GM19023 (cell line): ENCODE results near the gene ZNF813.
"Not testable (repeated sequence)": the region's sequence is repeated elsewhere in the genome, so short reads cannot be mapped to it uniquely, and the experiment has no call there.

Experiments
- ATAC-seq: cut with Tn5 transposase; IDR thresholded peaks from one replicate; pipeline ENCODE4 v1.9.1; 2021; ENCODE audit warnings: mild to moderate bottlenecking, moderate library complexity; ENCODE audit not compliant: unreplicated experiment

The ZNF813 gene

GRCh38 chr19:53475470-53475869 is 7.9 kb downstream of the ZNF813 start:
- not testable (repeated sequence) for ATAC-seq

- ATAC-seq, result not testable (repeated sequence)
Measured at GRCh38 chr19:53483751-53484150, 16.2 kb downstream of the ZNF813 start.

- ATAC-seq, result no peak
Measured at GRCh38 chr19:53485046-53486004, 17.8 kb downstream of the ZNF813 start.

- no peak for ATAC-seq
Measured at GRCh38 chr19:53492153-53492552, 24.6 kb downstream of the ZNF813 start.

GRCh38 chr19:53497311-53498023 is 29.9 kb downstream of the ZNF813 start:
- not testable (repeated sequence) for ATAC-seq

GRCh38 chr19:53498024-53498395 is 30.5 kb downstream of the ZNF813 start:
- ATAC-seq, result not testable (repeated sequence)

- not testable (repeated sequence) for ATAC-seq
Measured at GRCh38 chr19:53503151-53503550, 35.6 kb downstream of the ZNF813 start.

- ATAC-seq, result not testable (repeated sequence)
Measured at GRCh38 chr19:53503671-53504364, 36.3 kb downstream of the ZNF813 start.

- ATAC-seq, result not testable (repeated sequence)
Measured at GRCh38 chr19:53504365-53504703, 36.8 kb downstream of the ZNF813 start.

- no peak for ATAC-seq
Measured at GRCh38 chr19:53504885-53505284, 37.4 kb downstream of the ZNF813 start.

- no peak for ATAC-seq
Measured at GRCh38 chr19:53506728-53507127, 39.2 kb downstream of the ZNF813 start.

GRCh38 chr19:53507523-53508442 is 40.2 kb downstream of the ZNF813 start:
- no peak for ATAC-seq

GRCh38 chr19:53509443-53509842 is 41.9 kb downstream of the ZNF813 start:
- no peak for ATAC-seq

GRCh38 chr19:53509845-53510244 is 42.3 kb downstream of the ZNF813 start:
- no peak for ATAC-seq

- ATAC-seq, result no peak
Measured at GRCh38 chr19:53511357-53511756, 43.8 kb downstream of the ZNF813 start.

GRCh38 chr19:53511933-53512374 is 44.4 kb downstream of the ZNF813 start:
- ATAC-seq, result no peak

- ATAC-seq, result not testable (repeated sequence)
Measured at GRCh38 chr19:53515047-53515446, 47.5 kb downstream of the ZNF813 start.

- ATAC-seq, result no peak
Measured at GRCh38 chr19:53517114-53517741, 49.7 kb downstream of the ZNF813 start.

- ATAC-seq, result no peak
Measured at GRCh38 chr19:53518121-53518520, 50.6 kb downstream of the ZNF813 start.

- ATAC-seq, result no peak
Measured at GRCh38 chr19:53518716-53519115, 51.2 kb downstream of the ZNF813 start.
